Ectodermal cell (in vitro differentiated cells): ENCODE measurements around the gene CCDC54.

Experiments
- H3K27ac ChIP-seq: 2 replicates; pipeline ENCODE4 v1.7.0; 2013; ENCODE audit warnings: mild to moderate bottlenecking, low read depth, low read length; ENCODE audit not compliant: insufficient read depth, poor library complexity, severe bottlenecking
- H3K27me3 ChIP-seq: 2 replicates; pipeline ENCODE4 v1.7.0; 2013; ENCODE audit warnings: mild to moderate bottlenecking, low read length; ENCODE audit not compliant: insufficient read depth, control insufficient read depth, poor library complexity, severe bottlenecking
- H3K36me3 ChIP-seq: one replicate; pipeline ENCODE4 v1.7.0; 2013; ENCODE audit warnings: low read length; ENCODE audit not compliant: control insufficient read depth, insufficient read depth
- H3K4me1 ChIP-seq: one replicate; pipeline ENCODE4 v1.7.0; 2013; ENCODE audit warnings: low read length; ENCODE audit not compliant: control insufficient read depth, insufficient read depth
- H3K4me3 ChIP-seq: 2 replicates; pipeline ENCODE4 v1.7.0; 2013; ENCODE audit warnings: low read depth, low read length, control low read depth; ENCODE audit not compliant: insufficient read depth
- H3K9me3 ChIP-seq: 2 replicates; pipeline ENCODE4 v1.7.0; 2013; ENCODE audit warnings: mild to moderate bottlenecking, low read length, moderate library complexity; ENCODE audit not compliant: control insufficient read depth
- WGBS, 2 experiments: methylation state at CpG; one replicate each; pipeline ENCODE4 v1.1.7; 2013; ENCODE audit warnings: missing lambda C conversion rate in 2 of 2; 5-methylcytosine and 5-hydroxymethylcytosine counted together

Gene CCDC54

GRCh38 chr3:107387555-107387954, 10.3 kb downstream of the CCDC54 start:
- Histone ChIP-seq H3K4me3 (no peak overlapping the region), H3K27ac (no peak overlapping the region), H3K4me1 (no peaks in the 10 kb centered on the region), H3K9me3 (no peaks in the 10 kb centered on the region), H3K27me3 (no peaks in the 10 kb centered on the region), H3K36me3 (no peaks in the 10 kb centered on the region)
- 94 to 95% methylated on average over 3 of the region's 3 CpGs for WGBS, 2 experiments

- no peaks in the 10 kb centered on the region for H3K9me3 ChIP-seq
- H3K27me3 ChIP-seq = no peaks in the 10 kb centered on the region
- 95 to 98% methylated on average over 3 of the region's 3 CpGs for WGBS, 2 experiments
- H3K4me3 ChIP-seq = no peak overlapping the region
- H3K27ac ChIP-seq = no peak overlapping the region
- H3K36me3 ChIP-seq = no peaks in the 10 kb centered on the region
- H3K4me1 ChIP-seq = no peaks in the 10 kb centered on the region
Observed at GRCh38 chr3:107392549-107393165, 15.4 kb downstream of the CCDC54 start.

- no CpG with 5 or more reads among the region's 1 CpG for WGBS, 2 experiments
- no peaks in the 10 kb centered on the region for H3K36me3 ChIP-seq
- H3K4me3 ChIP-seq = no peak overlapping the region
- H3K9me3 ChIP-seq = no peaks in the 10 kb centered on the region
- no peaks in the 10 kb centered on the region for H3K27me3 ChIP-seq
- no peaks in the 10 kb centered on the region for H3K4me1 ChIP-seq
- H3K27ac ChIP-seq = no peak overlapping the region
Observed at GRCh38 chr3:107394502-107394901, 17.3 kb downstream of the CCDC54 start.

GRCh38 chr3:107395066-107395465, 17.8 kb downstream of the CCDC54 start:
- 80 to 100% methylated on average over 1 to 2 of the region's 2 CpGs for WGBS, 2 experiments
- Histone ChIP-seq H3K4me1 (no peaks in the 10 kb centered on the region), H3K4me3 (no peak overlapping the region), H3K36me3 (no peaks in the 10 kb centered on the region), H3K9me3 (no peaks in the 10 kb centered on the region), H3K27me3 (no peaks in the 10 kb centered on the region), H3K27ac (no peak overlapping the region)

- Histone ChIP-seq H3K9me3 (no peaks in the 10 kb centered on the region), H3K4me3 (no peak overlapping the region), H3K36me3 (no peaks in the 10 kb centered on the region), H3K27me3 (no peaks in the 10 kb centered on the region), H3K27ac (no peak overlapping the region), H3K4me1 (no peaks in the 10 kb centered on the region)
- WGBS, 2 experiments = 83 to 92% methylated on average over 1 of the region's 1 CpG
Observed at GRCh38 chr3:107401301-107401700, 24.1 kb downstream of the CCDC54 start.

- H3K36me3 ChIP-seq = no peaks in the 10 kb centered on the region
- no peak overlapping the region for H3K4me3 ChIP-seq
- H3K4me1 ChIP-seq = no peaks in the 10 kb centered on the region
- WGBS, 2 experiments = 90 to 98% methylated on average over 3 of the region's 3 CpGs
- H3K27me3 ChIP-seq = no peaks in the 10 kb centered on the region
- no peak overlapping the region for H3K27ac ChIP-seq
- no peaks in the 10 kb centered on the region for H3K9me3 ChIP-seq
Observed at GRCh38 chr3:107402214-107402613, 25.0 kb downstream of the CCDC54 start.

GRCh38 chr3:107404727-107405469, 27.7 kb downstream of the CCDC54 start:
- Histone ChIP-seq H3K4me1 (no peaks in the 10 kb centered on the region), H3K36me3 (no peaks in the 10 kb centered on the region), H3K4me3 (no peak overlapping the region), H3K27ac (no peak overlapping the region), H3K27me3 (no peaks in the 10 kb centered on the region), H3K9me3 (peaks cover 3% of the 10 kb centered on the region)
- 92% methylated on average over 2 to 3 of the region's 3 CpGs for WGBS, 2 experiments

GRCh38 chr3:107407355-107407754, 30.1 kb downstream of the CCDC54 start:
- Histone ChIP-seq H3K9me3 (peaks cover 3% of the 10 kb centered on the region), H3K27me3 (no peaks in the 10 kb centered on the region), H3K4me1 (no peaks in the 10 kb centered on the region), H3K27ac (no peak overlapping the region), H3K36me3 (no peaks in the 10 kb centered on the region), H3K4me3 (no peak overlapping the region)
- whole genome bisulfite sequencing, 2 experiments = 48 to 49% methylated on average over 2 of the region's 2 CpGs

- H3K27ac ChIP-seq = no peak overlapping the region
- no peaks in the 10 kb centered on the region for H3K36me3 ChIP-seq
- H3K4me3 ChIP-seq = no peak overlapping the region
- peaks cover 3% of the 10 kb centered on the region for H3K9me3 ChIP-seq
- H3K4me1 ChIP-seq = no peaks in the 10 kb centered on the region
- WGBS, 2 experiments = 95 to 96% methylated on average over 5 of the region's 5 CpGs
- no peaks in the 10 kb centered on the region for H3K27me3 ChIP-seq
Observed at GRCh38 chr3:107408513-107408912, 31.3 kb downstream of the CCDC54 start.

- H3K36me3 ChIP-seq = no peaks in the 10 kb centered on the region
- WGBS, 2 experiments = 94 to 95% methylated on average over 2 of the region's 2 CpGs
- H3K27me3 ChIP-seq = no peaks in the 10 kb centered on the region
- H3K27ac ChIP-seq = no peak overlapping the region
- H3K9me3 ChIP-seq = peaks cover 3% of the 10 kb centered on the region
- H3K4me3 ChIP-seq = no peak overlapping the region
- no peaks in the 10 kb centered on the region for H3K4me1 ChIP-seq
Observed at GRCh38 chr3:107409365-107409764, 32.1 kb downstream of the CCDC54 start.
